Activated T-cell treated with anti-CD3 and anti-CD28 coated beads, Interleukin-2, amount 50 U/mL, for 1 hour (primary cell): Measurements from ENCODE around the gene KDELR3.

Experiments
- DNase-seq: peaks from one replicate; pipeline ENCODE4 v3.0.0-alpha.2; 2020

The KDELR3 gene

GRCh38 chr22:38484244-38484643 lies 16.3 kb downstream of the KDELR3 start:
- DNase-seq: no peak

- DNase-seq: no peak
Observed at GRCh38 chr22:38485783-38486182, 17.9 kb downstream of the KDELR3 start.

- no peak for DNase-seq
Observed at GRCh38 chr22:38487946-38488345, 20.1 kb downstream of the KDELR3 start.

- no peak for DNase-seq
Observed at GRCh38 chr22:38489142-38489541, 21.2 kb downstream of the KDELR3 start.

GRCh38 chr22:38489561-38490145 lies 21.8 kb downstream of the KDELR3 start:
- no peak for DNase-seq

GRCh38 chr22:38490475-38490874 lies 22.6 kb downstream of the KDELR3 start:
- DNase-seq: no peak

GRCh38 chr22:38490915-38491314 lies 23.0 kb downstream of the KDELR3 start:
- no peak for DNase-seq

- DNase-seq: no peak
Observed at GRCh38 chr22:38491707-38492348, 23.9 kb downstream of the KDELR3 start.

- no peak for DNase-seq
Observed at GRCh38 chr22:38494498-38494897, 26.6 kb downstream of the KDELR3 start.

GRCh38 chr22:38494939-38495338 lies 27.0 kb downstream of the KDELR3 start:
- DNase-seq: no peak

GRCh38 chr22:38497869-38498268 lies 30.0 kb downstream of the KDELR3 start:
- no peak for DNase-seq

GRCh38 chr22:38501797-38502672 lies 34.1 kb downstream of the KDELR3 start:
- DNase-seq: no peak

GRCh38 chr22:38503021-38503420 lies 35.1 kb downstream of the KDELR3 start:
- no peak for DNase-seq

GRCh38 chr22:38504731-38505540 lies 37.0 kb downstream of the KDELR3 start:
- DNase-seq: peak; percentile 61

GRCh38 chr22:38505541-38506117 lies 37.7 kb downstream of the KDELR3 start:
- DNase-seq: no peak

GRCh38 chr22:38506118-38506962 lies 38.4 kb downstream of the KDELR3 start, which contains the start of gene DDX17:
Gene DDX17, minus strand, starts transcription at chr22:38506311.
- peak; percentile 96 for DNase-seq

- no peak for DNase-seq
Observed at GRCh38 chr22:38510416-38510970, 42.6 kb downstream of the KDELR3 start.

GRCh38 chr22:38513063-38513462 lies 45.2 kb downstream of the KDELR3 start:
- DNase-seq: peak; percentile 39

- DNase-seq: no peak
Observed at GRCh38 chr22:38518620-38519019, 50.7 kb downstream of the KDELR3 start.

GRCh38 chr22:38519453-38520250 lies 51.8 kb downstream of the KDELR3 start:
- DNase-seq: no peak
